ENCODE results near the gene ADAMTS16.
"Not testable (repeated sequence)": the region's sequence is repeated elsewhere in the genome, so short reads cannot be mapped to it uniquely, and the experiment has no call there.

The ADAMTS16 gene

GRCh38 chr5:5139777-5140478 lies at the start of gene ADAMTS16:
TSS of gene ADAMTS16 (plus strand) at chr5:5140330. CDS start at chr5:5140468, 138 bp downstream.
- H3K4me3 ChIP-seq: peak within 1 kb of the TSS in 4 of 7 experiments; percentile 4 to 24 (median 10)
- H3K27ac ChIP-seq: no peak within 1 kb of the TSS

GRCh38 chr5:5092149-5092548 lies 48.0 kb upstream of the ADAMTS16 start:
- no peak overlapping the region for H3K4me3 ChIP-seq
- no peak overlapping the region for H3K27ac ChIP-seq

GRCh38 chr5:5100635-5101034 lies 39.5 kb upstream of the ADAMTS16 start:
- H3K27ac ChIP-seq: no peak overlapping the region
- no peak overlapping the region for H3K4me3 ChIP-seq

GRCh38 chr5:5101676-5102075 lies 38.5 kb upstream of the ADAMTS16 start:
- Histone ChIP-seq H3K27ac (no peak overlapping the region), H3K4me3 (no peak overlapping the region)

- no peak overlapping the region for H3K4me3 ChIP-seq
Measured at GRCh38 chr5:5103245-5103644, 36.9 kb upstream of the ADAMTS16 start.

GRCh38 chr5:5104550-5104949 lies 35.6 kb upstream of the ADAMTS16 start:
- no peak overlapping the region for H3K27ac ChIP-seq
- no peak overlapping the region for H3K4me3 ChIP-seq

More at GRCh38 chr5:5103245-5103644, 36.9 kb upstream of the ADAMTS16 start:
- H3K27ac ChIP-seq: no peak overlapping the region

GRCh38 chr5:5105531-5105930 lies 34.6 kb upstream of the ADAMTS16 start:
- no peak overlapping the region for H3K4me3 ChIP-seq
- H3K27ac ChIP-seq: no peak overlapping the region

- H3K27ac ChIP-seq: no peak overlapping the region
- H3K4me3 ChIP-seq: no peak overlapping the region
Measured at GRCh38 chr5:5116956-5117355, 23.2 kb upstream of the ADAMTS16 start.

- no peak overlapping the region for H3K27ac ChIP-seq
- no peak overlapping the region for H3K4me3 ChIP-seq
Measured at GRCh38 chr5:5122776-5123175, 17.4 kb upstream of the ADAMTS16 start.

- Histone ChIP-seq H3K4me3 (no peak overlapping the region), H3K27ac (no peak overlapping the region)
Measured at GRCh38 chr5:5124231-5124630, 15.9 kb upstream of the ADAMTS16 start.

- Histone ChIP-seq H3K27ac (no peak overlapping the region), H3K4me3 (no peak overlapping the region)
Measured at GRCh38 chr5:5126444-5126843, 13.7 kb upstream of the ADAMTS16 start.

GRCh38 chr5:5128766-5129165 lies 11.4 kb upstream of the ADAMTS16 start:
- Histone ChIP-seq H3K27ac (no peak overlapping the region), H3K4me3 (no peak overlapping the region)

GRCh38 chr5:5132234-5132633 lies 7.9 kb upstream of the ADAMTS16 start:
- Histone ChIP-seq H3K27ac (no peak overlapping the region), H3K4me3 (no peak overlapping the region)

- no peak overlapping the region for H3K27ac ChIP-seq
- no peak overlapping the region for H3K4me3 ChIP-seq
Measured at GRCh38 chr5:5132693-5133295, 7.3 kb upstream of the ADAMTS16 start.

- Histone ChIP-seq H3K27ac (no peak overlapping the region), H3K4me3 (no peak overlapping the region)
Measured at GRCh38 chr5:5134107-5134506, 6.0 kb upstream of the ADAMTS16 start.

- no peak overlapping the region for H3K4me3 ChIP-seq
- no peak overlapping the region for H3K27ac ChIP-seq
Measured at GRCh38 chr5:5135957-5136676, 4.0 kb upstream of the ADAMTS16 start.

GRCh38 chr5:5137851-5138250 lies 2.3 kb upstream of the ADAMTS16 start:
- H3K4me3 ChIP-seq, H3K27ac ChIP-seq: not testable (repeated sequence)

- Histone ChIP-seq H3K27ac (no peak overlapping the region), H3K4me3 (peak overlapping the region in 1 of 7 experiments; percentile 24)
Measured at GRCh38 chr5:5139336-5139776, 774 bp upstream of the ADAMTS16 start.

GRCh38 chr5:5140479-5141338 lies 579 bp downstream of the ADAMTS16 start:
- peak overlapping the region in 4 of 7 experiments; percentile 4 to 24 (median 10) for H3K4me3 ChIP-seq
- no peak overlapping the region for H3K27ac ChIP-seq

- H3K27ac ChIP-seq: no peak overlapping the region
- no peak overlapping the region for H3K4me3 ChIP-seq
Measured at GRCh38 chr5:5141339-5141599, 1.1 kb downstream of the ADAMTS16 start.

Measured in skin epidermis (tissue), 12 donors.